ENCODE results near the gene ITPRIPL2.

- TF ChIP-seq POLR2A (IDR thresholded peaks at IDR 0.05; ENCODE audit: extremely low read depth, insufficient read length) = no peak
- TF ChIP-seq CTCF (IDR thresholded peaks at IDR 0.05; ENCODE audit: low read depth, low read length) = no peak
- no peak for TF ChIP-seq MAX (IDR thresholded peaks at IDR 0.05; ENCODE audit: low read depth, low read length)
Measured at GRCh38 chr16:19110537-19111360, 3.0 kb upstream of the ITPRIPL2 start.

Measured in NB4 (cell line).